Purkinje cell (primary cell): ENCODE results near the gene CACNA2D3. TPM values are rescaled to one million over a fixed set of nuclear protein-coding genes. Genes with fewer than 3 reads are reported as not detected.

Source experiments
- polyA plus RNA-seq: library from polyadenylated mRNA; unstranded; fragments of >200 nt; fragmentation: Nextera tagmentation; gene quantifications from 2 replicates; pipeline ENCODE4 v1.2.1, GENCODE V29; 2014

CACNA2D3 gene
- 1.8 and 6.2 TPM in 2 replicates for polyA plus RNA-seq

GRCh38 chr3:54122324-54123002 lies at the start of gene CACNA2D3:
CACNA2D3 (plus strand) TSS chr3:54122552.

GRCh38 chr3:54928046-54928770 lies 805.9 kb downstream of the CACNA2D3 start, which contains the start of gene LRTM1:
LRTM1 (minus strand) TSS chr3:54928059; CDS start chr3:54927911, 148 bp downstream.

Other genes starting within 250 kb of the CACNA2D3 start
- 10.9 and 12.2 TPM in 2 replicates for gene ACTR8, start 240.4 kb upstream of the CACNA2D3 start, polyA plus RNA-seq
- gene SELENOK, start 230.7 kb upstream of the CACNA2D3 start, polyA plus RNA-seq: 832 and 857 TPM in 2 replicates